Renal pelvis (tissue), 4 donors: ENCODE data around the gene DGKE. TPM values are rescaled to one million over a fixed set of nuclear protein-coding genes. Genes with fewer than 3 reads are reported as not detected.

ENCODE experiments used
- DNase-seq: peaks from one replicate; pipeline ENCODE4 v3.0.0-alpha.2; 2013
- polyA plus RNA-seq, 3 donors: library from polyadenylated mRNA; unstranded; fragments of 120-200 nt; gene quantifications; one replicate each; pipeline ENCODE4 v1.2.1, GENCODE V29; 2013; ENCODE audit not compliant: insufficient read length in 3 of 3

Gene DGKE
- polyA plus RNA-seq, 3 donors: 2.6 to 7.1 (median 7.0) TPM

GRCh38 chr17:56810891-56811775 is 22.8 kb upstream of the DGKE start:
- DNase-seq: no peak

- no peak for DNase-seq
Observed at GRCh38 chr17:56812901-56813388, 21.0 kb upstream of the DGKE start.

GRCh38 chr17:56815711-56816110 is 18.2 kb upstream of the DGKE start:
- no peak for DNase-seq

- no peak for DNase-seq
Observed at GRCh38 chr17:56817066-56817465, 16.9 kb upstream of the DGKE start.

- no peak for DNase-seq
Observed at GRCh38 chr17:56819030-56819429, 14.9 kb upstream of the DGKE start.

- DNase-seq: peak; percentile 65
Observed at GRCh38 chr17:56819431-56820145, 14.4 kb upstream of the DGKE start.

GRCh38 chr17:56820207-56820606 is 13.7 kb upstream of the DGKE start:
- DNase-seq: no peak

GRCh38 chr17:56821847-56822534 is 12.0 kb upstream of the DGKE start:
- no peak for DNase-seq

GRCh38 chr17:56822725-56823124 is 11.2 kb upstream of the DGKE start:
- no peak for DNase-seq

GRCh38 chr17:56823848-56824247 is 10.1 kb upstream of the DGKE start:
- no peak for DNase-seq

- DNase-seq: no peak
Observed at GRCh38 chr17:56824503-56824902, 9.4 kb upstream of the DGKE start.

GRCh38 chr17:56826611-56827414 is 7.1 kb upstream of the DGKE start:
- DNase-seq: no peak

GRCh38 chr17:56830726-56831368 is 3.1 kb upstream of the DGKE start:
- DNase-seq: no peak

GRCh38 chr17:56831369-56832095 is 2.4 kb upstream of the DGKE start:
- no peak for DNase-seq

GRCh38 chr17:56832446-56832845 is 1.5 kb upstream of the DGKE start:
- no peak for DNase-seq

GRCh38 chr17:56833057-56833808 is 718 bp upstream of the DGKE start:
- DNase-seq: peak; percentile 24

- peak; percentile 42 for DNase-seq
Observed at GRCh38 chr17:56834380-56835263, 671 bp downstream of the DGKE start.

GRCh38 chr17:56835264-56835585 is 1.3 kb downstream of the DGKE start:
- DNase-seq: no peak

- no peak for DNase-seq
Observed at GRCh38 chr17:56838687-56839086, 4.7 kb downstream of the DGKE start.
